Measurements from ENCODE around the gene VASH1. TPM values are rescaled to one million over a fixed set of nuclear protein-coding genes. Genes with fewer than 3 reads are reported as not detected.
A peak's percentile ranks its signal among the peaks of the same experiment; 100 is the strongest.

The VASH1 gene
- total RNA-seq, 1 donor from 2014 or later: 4.1 TPM

DNA sequence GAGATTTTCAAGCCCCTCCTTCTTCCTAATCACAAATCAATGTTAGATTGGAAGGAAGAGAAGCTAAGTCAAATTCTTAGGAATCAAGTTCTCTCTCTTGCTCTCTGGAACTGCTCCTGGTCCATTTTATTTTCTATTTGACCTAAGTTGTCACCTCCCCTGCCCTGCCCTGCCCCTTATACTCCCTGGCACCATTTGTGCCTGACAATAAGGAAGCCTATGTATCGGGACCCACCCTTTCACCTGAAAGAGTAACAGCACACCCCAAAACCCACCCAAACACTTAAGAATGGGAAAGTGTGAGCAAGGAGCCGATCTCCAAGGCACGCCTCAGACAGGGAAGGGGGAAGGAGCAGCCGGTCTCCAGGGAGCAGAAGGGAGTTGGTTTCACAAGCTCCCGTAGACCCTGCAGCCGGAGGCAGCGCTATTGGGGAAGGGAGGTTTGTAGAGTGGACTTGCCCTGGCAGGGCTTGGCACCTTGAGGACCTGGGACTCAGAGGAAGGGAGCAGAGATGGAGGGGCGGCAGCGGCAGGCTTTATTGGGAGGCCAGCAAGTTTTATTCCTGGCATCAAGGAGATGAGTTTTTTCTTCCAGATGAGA lies 66.5 kb downstream of the VASH1 start:
- DNase-seq (ENCODE audit: low read depth): peak; percentile 9

DNA sequence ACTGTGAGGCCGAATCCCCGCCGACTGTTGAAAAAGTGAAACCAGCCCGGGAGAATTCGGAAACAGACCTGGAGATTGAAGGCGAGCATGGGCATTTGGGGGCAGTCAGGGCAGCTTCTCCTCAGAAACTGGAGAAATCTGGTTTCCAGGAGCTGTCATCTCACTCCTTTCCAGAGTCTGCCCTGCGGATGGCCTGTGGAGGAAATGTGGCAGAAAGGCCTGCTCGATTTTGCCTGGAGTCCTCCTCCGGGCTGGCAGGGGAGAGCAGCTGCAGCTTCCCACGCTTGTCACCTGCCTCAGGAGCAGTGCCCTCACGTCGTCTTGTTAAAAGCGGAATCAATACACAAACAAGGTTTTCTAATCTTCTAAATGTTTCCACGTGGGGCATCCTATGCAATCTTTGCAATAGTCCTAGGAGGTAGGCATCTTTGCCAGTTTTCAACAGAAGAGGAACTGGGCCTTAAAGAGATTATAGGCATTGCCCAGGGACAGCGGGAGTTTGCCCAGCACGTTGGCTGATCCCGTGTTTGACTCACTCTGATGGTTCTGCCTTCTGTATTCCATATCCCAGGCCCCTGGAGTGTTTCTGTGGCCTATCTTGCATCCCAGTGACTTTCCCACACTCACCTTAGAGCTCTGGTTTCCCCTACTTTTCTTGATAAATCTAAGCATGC lies 67.2 kb downstream of the VASH1 start:
- peak; percentile 18 for DNase-seq (ENCODE audit: low read depth)

DNA sequence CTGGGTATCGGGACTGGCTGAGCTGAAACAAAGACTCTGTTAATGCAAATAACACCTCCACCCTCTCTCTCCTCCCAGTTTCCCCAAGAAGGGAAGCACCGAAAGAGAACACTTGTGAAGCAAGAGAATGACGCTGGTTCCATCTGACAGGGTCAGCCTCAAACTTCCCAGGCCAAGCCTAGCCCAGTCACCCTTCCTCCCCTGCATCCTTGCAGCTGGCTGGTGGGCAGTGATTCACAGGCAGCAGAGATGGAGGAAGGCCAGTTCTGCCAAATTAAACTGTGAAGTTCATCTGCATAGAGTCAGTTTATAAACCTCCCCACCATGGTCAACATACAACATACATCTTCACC lies 67.7 kb downstream of the VASH1 start:
- DNase-seq (ENCODE audit: low read depth): peak; percentile 72

DNA sequence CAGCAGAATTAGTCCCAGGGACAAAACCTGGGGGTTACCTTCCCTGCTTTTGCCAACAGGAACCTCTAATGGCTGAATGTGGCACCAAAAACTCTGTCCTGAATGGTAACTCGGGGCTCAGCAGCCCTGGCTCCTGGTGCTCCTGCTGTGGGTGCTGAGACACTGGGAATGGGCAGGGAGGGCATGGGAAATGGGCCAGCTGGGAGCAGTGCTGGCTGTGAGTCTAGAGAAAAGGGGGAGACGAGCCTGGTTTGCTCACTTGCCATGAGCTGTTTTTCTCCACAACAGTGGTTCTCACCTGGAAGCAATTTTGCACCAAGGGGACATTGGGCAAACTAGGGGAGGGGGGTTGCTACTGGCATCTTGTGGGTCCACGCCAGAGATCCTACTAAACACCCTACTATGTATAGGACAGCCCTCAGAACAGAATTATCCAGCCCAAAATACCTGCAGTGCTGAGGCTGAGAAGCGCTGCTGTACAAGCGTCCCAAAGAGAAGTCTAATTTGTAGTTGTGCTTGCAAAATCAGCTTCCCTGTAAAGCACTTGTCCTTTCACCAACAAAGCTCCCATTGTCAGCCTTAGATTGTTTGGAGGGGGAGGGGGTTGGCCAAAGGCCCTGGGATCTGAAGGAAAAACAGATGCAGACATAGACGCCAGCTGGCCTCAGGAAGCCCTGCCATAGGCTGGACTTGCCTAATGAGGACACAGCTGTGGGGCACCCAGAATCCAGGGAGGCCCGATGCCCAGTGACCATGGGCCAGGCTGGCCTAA lies 68.6 kb downstream of the VASH1 start:
- DNase-seq (ENCODE audit: low read depth): peak; percentile 83

DNA sequence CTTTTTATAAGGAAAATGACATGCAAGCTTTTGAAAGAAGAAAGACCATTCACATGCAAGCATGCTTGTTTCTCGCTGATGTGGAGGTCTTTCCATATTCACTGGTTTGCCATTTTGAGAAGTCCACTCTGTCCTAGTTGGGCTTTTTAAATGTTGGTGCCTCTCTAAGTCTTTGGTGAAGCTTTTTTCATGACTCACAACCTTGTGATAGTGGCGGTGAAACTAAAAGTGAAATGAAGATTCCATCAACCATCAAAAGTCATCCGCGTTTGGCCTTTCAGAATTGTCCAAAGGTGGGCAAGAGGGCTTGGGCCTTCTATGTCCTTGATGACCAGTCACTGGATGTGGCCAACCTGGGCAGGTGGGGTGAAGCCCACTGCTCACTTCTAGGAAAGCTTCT lies 69.3 kb downstream of the VASH1 start:
- DNase-seq (ENCODE audit: low read depth): no peak

DNA sequence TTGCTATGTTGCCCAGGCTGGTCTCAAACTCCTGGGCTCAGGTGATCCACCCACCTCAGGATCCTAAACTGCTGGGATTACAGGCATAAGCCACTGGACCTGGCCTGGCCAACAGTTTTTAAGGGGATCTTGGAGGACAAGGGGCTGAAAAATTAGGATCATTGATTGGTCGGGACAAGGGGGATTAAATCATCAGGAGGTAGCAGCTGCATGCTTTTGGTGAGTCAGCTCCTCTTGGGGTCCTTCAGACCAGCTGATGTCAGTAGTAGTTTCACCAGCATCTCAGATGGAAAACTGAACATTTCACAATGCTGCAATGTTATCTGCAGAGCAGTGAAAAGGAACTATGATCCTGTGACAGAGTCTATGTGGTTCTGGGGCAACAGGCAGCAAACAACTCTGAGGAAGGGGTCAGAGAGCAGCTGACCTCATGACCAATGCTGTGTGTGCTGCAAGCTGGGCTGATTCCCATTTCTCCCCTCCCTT lies 71.3 kb downstream of the VASH1 start:
- peak; percentile 18 for DNase-seq (ENCODE audit: low read depth)

Other genes starting within 250 kb of the VASH1 start
- gene ANGEL1, start 51.4 kb downstream of the VASH1 start, total RNA-seq: 15.0 and 18.7 TPM in 2 replicates
- gene LRRC74A, start 64.9 kb downstream of the VASH1 start, total RNA-seq: not detected in 2 replicates

All from myocyte (in vitro differentiated cells).